H1 (cell line): Measurements from ENCODE around the gene RERE. TPM values are rescaled to one million over a fixed set of nuclear protein-coding genes. Genes with fewer than 3 reads are reported as not detected.

Source experiments
- BACH1 ChIP-seq: IDR thresholded peaks from 2 replicates; pipeline ENCODE4 v1.6.1; 2012; ENCODE audit warnings: low read length, improper control_type of control experiment
- SP4 ChIP-seq: IDR thresholded peaks from 2 replicates; pipeline ENCODE4 v1.6.1; 2012; ENCODE audit warnings: low read length, inconsistent platforms
- TEAD4 ChIP-seq: IDR thresholded peaks from 2 replicates; pipeline ENCODE4 v1.6.1; 2012; ENCODE audit warnings: low read depth, low read length, inconsistent platforms, mixed read lengths
- polyA plus RNA-seq, 7 experiments: library from polyadenylated mRNA; depleted of rRNA in 3 of 7; stranded (reverse) in 5 of 7; unstranded in 2 of 7; fragments of >200 nt in 5 of 7; fragments of 200-250 nt in 2 of 7; gene quantifications; 1 replicate in 5 of 7; 2 replicates in 1 of 7; 4 replicates in 1 of 7; pipeline versions ENCODE4 v1.2.1 to v1.2.3, GENCODE V29; 2011 to 2013; ENCODE audit warnings: missing spikeins in 2 of 7, mixed read lengths in 2 of 7
- total RNA-seq: library from RNA; stranded (reverse); fragmentation: NEBNext Ultra II Directional; extraction: Animal tissue kit (Norgen Biotek cat#: 25700); gene quantifications from 2 replicates; pipeline ENCODE4 v1.2.1, GENCODE V29; 2021

Gene RERE
- total and polyA plus RNA-seq, 2 of the 8 experiments (the other 6 are each of a cell fraction or from before 2014, with no cell fraction given) = 15.3 to 142 TPM

- no peak for TF ChIP-seq SP4
- TF ChIP-seq BACH1 = no peak
- TF ChIP-seq TEAD4 = no peak
- TF ChIP-seq, all 59 proteins: peak for 0
These were observed 248.2 kb downstream of the RERE start (continued) for GRCh38 chr1:8569242-8569641.
